ENCODE measurements around the gene EPHA10. TPM values are rescaled to one million over a fixed set of nuclear protein-coding genes. Genes with fewer than 3 reads are reported as not detected.

Gene EPHA10
- total RNA-seq (0.88 TPM), polyA plus RNA-seq (ENCODE audit: insufficient read depth, low read depth, low replicate concordance) (not detected)
- long read RNA-seq, donor 1, result 0 reads
- long read RNA-seq, donor 2, result 0 reads
- long read RNA-seq, donor 3, result 0 reads
- long read RNA-seq, donor 4, result 0 reads
- long read RNA-seq, donor 5, result 0 reads
- long read RNA-seq, donor 6, result 0 reads
- long read RNA-seq, donor 7, result 0 reads
- long read RNA-seq, donor 8, result 0 reads
- long read RNA-seq, donor 9, result 0 reads
- long read RNA-seq, donor 10, result 0 reads

DNA sequence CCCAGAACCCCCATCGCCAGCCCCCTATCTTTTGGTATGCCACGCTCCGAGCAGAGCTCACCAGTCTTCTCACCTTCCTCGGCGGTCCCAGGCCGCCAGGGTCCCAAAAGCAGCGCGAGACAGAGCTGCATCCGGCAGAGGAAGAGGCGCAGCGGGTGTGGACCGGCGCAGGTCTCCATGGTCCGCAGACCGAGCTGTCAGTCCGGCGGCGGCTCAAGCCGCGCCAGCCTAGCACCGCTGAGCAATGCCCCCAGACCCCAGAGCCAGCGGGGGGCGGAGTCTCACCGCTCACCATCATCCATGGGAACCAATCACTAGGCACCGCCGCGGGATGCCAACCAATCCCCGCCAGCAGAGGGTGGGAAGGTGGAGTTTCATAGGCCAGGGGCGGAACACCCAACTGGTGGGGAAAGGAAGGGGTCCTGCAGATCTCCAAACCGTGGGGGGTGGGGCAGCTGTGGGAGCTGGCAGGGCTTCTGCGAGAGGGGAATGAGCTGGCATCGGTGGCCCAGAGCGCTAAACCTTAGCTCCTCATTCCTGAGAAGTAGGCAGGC lies at the start of gene EPHA10:
Gene EPHA10 (minus strand): TSS at position 233 of the 554 bp plus-strand sequence. CDS start 54 bp downstream, at position 179.
- no peak for FAIRE-seq
- peaks cover 20% of the 10 kb centered on the region for H3K27me3 ChIP-seq (ENCODE audit: control insufficient read depth, insufficient read depth, low read length)

DNA sequence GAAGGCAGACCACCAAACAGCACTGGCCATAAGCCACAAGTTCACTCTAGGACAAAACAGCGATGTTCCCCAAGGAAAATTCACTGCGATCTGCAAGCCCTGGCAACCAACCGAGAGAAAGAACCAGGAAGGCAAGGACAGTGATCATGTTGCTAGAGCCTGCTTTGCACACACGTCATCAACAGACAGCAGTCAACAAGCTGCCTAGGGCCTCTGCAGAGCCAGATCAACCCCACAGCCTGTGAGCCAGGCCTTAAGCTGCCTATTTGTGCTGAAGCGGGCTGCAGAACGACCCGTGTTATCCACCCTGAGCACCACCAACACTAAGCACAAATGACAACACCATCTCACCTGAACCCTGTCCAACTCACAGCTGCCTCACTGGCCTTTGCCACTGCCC lies 49.3 kb upstream of the EPHA10 start:
- no peak for DNase-seq
- H3K4me3 ChIP-seq (ENCODE audit: low read length in 3 of 3), result no peak overlapping the region
- intact Hi-C loops (cut with DNase I), result no loop called here
- FAIRE-seq, result no peak
- H3K9ac ChIP-seq (ENCODE audit: low read length in 3 of 3), result no peak overlapping the region
- H3K27ac ChIP-seq (ENCODE audit: low read depth in 2 of 2, low read length in 2 of 2), result no peak overlapping the region
- no peaks in the 10 kb centered on the region for H3K27me3 ChIP-seq (ENCODE audit: control insufficient read depth, insufficient read depth, low read length)
- H3K9me3 ChIP-seq (ENCODE audit: control insufficient read depth in 2 of 3, insufficient read depth in 1 of 3, low read length in 3 of 3), result no peaks in the 10 kb centered on the region
- TF ChIP-seq, protein P1, sequence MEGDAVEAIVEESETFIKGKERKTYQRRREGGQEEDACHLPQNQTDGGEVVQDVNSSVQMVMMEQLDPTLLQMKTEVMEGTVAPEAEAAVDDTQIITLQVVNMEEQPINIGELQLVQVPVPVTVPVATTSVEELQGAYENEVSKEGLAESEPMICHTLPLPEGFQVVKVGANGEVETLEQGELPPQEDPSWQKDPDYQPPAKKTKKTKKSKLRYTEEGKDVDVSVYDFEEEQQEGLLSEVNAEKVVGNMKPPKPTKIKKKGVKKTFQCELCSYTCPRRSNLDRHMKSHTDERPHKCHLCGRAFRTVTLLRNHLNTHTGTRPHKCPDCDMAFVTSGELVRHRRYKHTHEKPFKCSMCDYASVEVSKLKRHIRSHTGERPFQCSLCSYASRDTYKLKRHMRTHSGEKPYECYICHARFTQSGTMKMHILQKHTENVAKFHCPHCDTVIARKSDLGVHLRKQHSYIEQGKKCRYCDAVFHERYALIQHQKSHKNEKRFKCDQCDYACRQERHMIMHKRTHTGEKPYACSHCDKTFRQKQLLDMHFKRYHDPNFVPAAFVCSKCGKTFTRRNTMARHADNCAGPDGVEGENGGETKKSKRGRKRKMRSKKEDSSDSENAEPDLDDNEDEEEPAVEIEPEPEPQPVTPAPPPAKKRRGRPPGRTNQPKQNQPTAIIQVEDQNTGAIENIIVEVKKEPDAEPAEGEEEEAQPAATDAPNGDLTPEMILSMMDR (IDR thresholded peaks at IDR 0.05; ENCODE audit: borderline replicate concordance, extremely low read depth, insufficient read depth), result no peak
- peaks cover 0 to 10% (median 1%) of the 10 kb centered on the region in 3 donors for H3K4me1 ChIP-seq (ENCODE audit: control insufficient read depth in 2 of 3, insufficient read depth in 2 of 3, low read depth in 1 of 3, low read length in 3 of 3)
- peaks cover 2 to 8% (median 5%) of the 10 kb centered on the region in 3 donors for H3K36me3 ChIP-seq (ENCODE audit: control insufficient read depth in 2 of 3, insufficient read depth in 3 of 3, low read length in 3 of 3)

More for the DNA sequence above, at the start of gene EPHA10:
- no peaks in the 10 kb centered on the region for H3K4me1 ChIP-seq (ENCODE audit: control insufficient read depth in 2 of 3, insufficient read depth in 2 of 3, low read depth in 1 of 3, low read length in 3 of 3)
- peak in 2 of 5 donors; percentile 60 to 61 for DNase-seq
- TF ChIP-seq, protein P1 (IDR thresholded peaks at IDR 0.05; ENCODE audit: borderline replicate concordance, extremely low read depth, insufficient read depth), result no peak
- no peaks in the 10 kb centered on the region for H3K36me3 ChIP-seq (ENCODE audit: control insufficient read depth in 2 of 3, insufficient read depth in 3 of 3, low read length in 3 of 3)
- intact Hi-C loops (cut with DNase I), result no loop called here
- no peak within 1 kb of the TSS for H3K27ac ChIP-seq (ENCODE audit: low read depth in 2 of 2, low read length in 2 of 2)
- H3K4me3 ChIP-seq (ENCODE audit: low read length in 3 of 3), result no peak within 1 kb of the TSS
- H3K9me3 ChIP-seq (ENCODE audit: control insufficient read depth in 2 of 3, insufficient read depth in 1 of 3, low read length in 3 of 3), result no peaks in the 10 kb centered on the region
- no peak within 1 kb of the TSS for H3K9ac ChIP-seq (ENCODE audit: low read length in 3 of 3)

DNA sequence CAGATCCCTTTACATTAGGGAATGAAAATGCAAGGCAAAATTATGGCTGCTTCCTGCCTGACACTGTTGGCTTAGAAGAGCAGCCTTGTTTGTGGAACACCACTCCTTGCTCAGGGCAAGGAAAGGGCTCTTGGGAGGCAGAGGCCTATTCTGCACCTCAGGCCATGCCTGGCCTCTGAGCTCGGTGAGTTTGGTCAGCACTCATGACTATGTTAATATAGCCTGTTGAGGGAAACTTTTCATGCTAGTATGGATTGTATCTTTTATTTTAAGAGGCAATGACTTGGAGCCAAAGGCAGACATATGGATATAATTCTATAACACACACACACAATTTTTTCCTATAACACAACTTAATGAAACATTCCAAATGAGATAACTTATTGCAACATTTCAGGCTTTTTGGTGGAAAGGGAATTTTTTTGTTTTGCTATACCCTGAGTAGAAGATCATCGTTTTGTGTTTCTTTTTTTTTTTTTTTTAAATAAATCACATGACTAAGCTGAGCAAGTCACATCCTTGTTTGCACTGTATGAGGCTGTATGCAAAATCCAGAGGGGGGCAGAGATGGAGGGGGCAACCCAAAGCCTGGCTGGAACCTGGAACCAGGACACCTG lies 48.7 kb upstream of the EPHA10 start:
- TF ChIP-seq, protein P1 (IDR thresholded peaks at IDR 0.05; ENCODE audit: borderline replicate concordance, extremely low read depth, insufficient read depth), result no peak
- peaks cover 2 to 8% (median 5%) of the 10 kb centered on the region in 3 donors for H3K36me3 ChIP-seq (ENCODE audit: control insufficient read depth in 2 of 3, insufficient read depth in 3 of 3, low read length in 3 of 3)
- FAIRE-seq, result no peak
- no peak overlapping the region for H3K9ac ChIP-seq (ENCODE audit: low read length in 3 of 3)
- DNase-seq, result no peak
- peaks cover 0 to 15% (median 7%) of the 10 kb centered on the region in 3 donors for H3K4me1 ChIP-seq (ENCODE audit: control insufficient read depth in 2 of 3, insufficient read depth in 2 of 3, low read depth in 1 of 3, low read length in 3 of 3)
- intact Hi-C loops (cut with DNase I), result no loop called here
- H3K9me3 ChIP-seq (ENCODE audit: control insufficient read depth in 2 of 3, insufficient read depth in 1 of 3, low read length in 3 of 3), result no peaks in the 10 kb centered on the region
- H3K4me3 ChIP-seq (ENCODE audit: low read length in 3 of 3), result no peak overlapping the region
- no peaks in the 10 kb centered on the region for H3K27me3 ChIP-seq (ENCODE audit: control insufficient read depth, insufficient read depth, low read length)
- H3K27ac ChIP-seq (ENCODE audit: low read depth in 2 of 2, low read length in 2 of 2), result no peak overlapping the region
